ENCODE results near the gene RGS16. TPM values are rescaled to one million over a fixed set of nuclear protein-coding genes. Genes with fewer than 3 reads are reported as not detected.

RGS16 gene
- total and polyA plus RNA-seq, 2 experiments from 2014 or later: 7.3 to 7.6 TPM

DNA sequence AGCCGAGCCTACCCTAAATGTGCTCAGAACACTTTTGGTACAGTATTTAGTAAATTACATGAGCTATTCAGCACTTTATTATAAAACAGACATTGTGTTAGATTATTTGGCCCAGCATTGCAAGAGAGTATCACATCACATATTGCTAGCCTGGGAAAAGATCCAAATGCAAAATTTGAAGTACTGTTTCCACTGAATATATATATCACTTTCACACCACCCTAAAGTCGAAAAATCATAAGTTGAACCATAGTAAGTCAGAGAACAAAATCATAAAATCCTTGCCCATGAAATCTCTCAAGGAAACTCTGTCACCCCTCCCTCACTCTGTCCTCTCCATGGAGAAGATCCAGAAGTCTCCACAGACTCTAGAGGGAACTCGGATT is 47.1 kb upstream of the RGS16 start:
- Histone ChIP-seq H3K27me3 (no peaks in the 10 kb centered on the region), H3K27ac (no peak overlapping the region), H3K4me3 (no peak overlapping the region), H2AFZ (no peak overlapping the region), H3K4me2 (no peak overlapping the region), H3K9me3 (ENCODE audit: low read depth) (no peaks in the 10 kb centered on the region), H3K79me2 (no peaks in the 10 kb centered on the region), H3K4me1 (ENCODE audit: insufficient read depth) (no peaks in the 10 kb centered on the region), H3K9me2 (replicated peaks; ENCODE audit: insufficient read depth) (no peaks in the 10 kb centered on the region), H3K36me3 (replicated peaks; ENCODE audit: insufficient read depth, low read depth) (no peaks in the 10 kb centered on the region), H4K20me1 (ENCODE audit: insufficient read depth, poor library complexity, severe bottlenecking) (no peaks in the 10 kb centered on the region)
- TF ChIP-seq, protein P1, sequence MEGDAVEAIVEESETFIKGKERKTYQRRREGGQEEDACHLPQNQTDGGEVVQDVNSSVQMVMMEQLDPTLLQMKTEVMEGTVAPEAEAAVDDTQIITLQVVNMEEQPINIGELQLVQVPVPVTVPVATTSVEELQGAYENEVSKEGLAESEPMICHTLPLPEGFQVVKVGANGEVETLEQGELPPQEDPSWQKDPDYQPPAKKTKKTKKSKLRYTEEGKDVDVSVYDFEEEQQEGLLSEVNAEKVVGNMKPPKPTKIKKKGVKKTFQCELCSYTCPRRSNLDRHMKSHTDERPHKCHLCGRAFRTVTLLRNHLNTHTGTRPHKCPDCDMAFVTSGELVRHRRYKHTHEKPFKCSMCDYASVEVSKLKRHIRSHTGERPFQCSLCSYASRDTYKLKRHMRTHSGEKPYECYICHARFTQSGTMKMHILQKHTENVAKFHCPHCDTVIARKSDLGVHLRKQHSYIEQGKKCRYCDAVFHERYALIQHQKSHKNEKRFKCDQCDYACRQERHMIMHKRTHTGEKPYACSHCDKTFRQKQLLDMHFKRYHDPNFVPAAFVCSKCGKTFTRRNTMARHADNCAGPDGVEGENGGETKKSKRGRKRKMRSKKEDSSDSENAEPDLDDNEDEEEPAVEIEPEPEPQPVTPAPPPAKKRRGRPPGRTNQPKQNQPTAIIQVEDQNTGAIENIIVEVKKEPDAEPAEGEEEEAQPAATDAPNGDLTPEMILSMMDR (IDR thresholded peaks at IDR 0.05; ENCODE audit: poor library complexity): no peak
- no peak for TF ChIP-seq EZH2phosphoT487 (IDR thresholded peaks at IDR 0.05; ENCODE audit: low read depth, severe bottlenecking, unreplicated experiment)
- no peak for TF ChIP-seq EZH2 (IDR thresholded peaks at IDR 0.05; ENCODE audit: borderline replicate concordance)
- WGBS (ENCODE audit: low lambda C conversion rate, missing lambda C conversion rate): 86% methylated on average over 3 of the region's 3 CpGs
- DNase-seq (ENCODE audit: low spot score): no peak

DNA sequence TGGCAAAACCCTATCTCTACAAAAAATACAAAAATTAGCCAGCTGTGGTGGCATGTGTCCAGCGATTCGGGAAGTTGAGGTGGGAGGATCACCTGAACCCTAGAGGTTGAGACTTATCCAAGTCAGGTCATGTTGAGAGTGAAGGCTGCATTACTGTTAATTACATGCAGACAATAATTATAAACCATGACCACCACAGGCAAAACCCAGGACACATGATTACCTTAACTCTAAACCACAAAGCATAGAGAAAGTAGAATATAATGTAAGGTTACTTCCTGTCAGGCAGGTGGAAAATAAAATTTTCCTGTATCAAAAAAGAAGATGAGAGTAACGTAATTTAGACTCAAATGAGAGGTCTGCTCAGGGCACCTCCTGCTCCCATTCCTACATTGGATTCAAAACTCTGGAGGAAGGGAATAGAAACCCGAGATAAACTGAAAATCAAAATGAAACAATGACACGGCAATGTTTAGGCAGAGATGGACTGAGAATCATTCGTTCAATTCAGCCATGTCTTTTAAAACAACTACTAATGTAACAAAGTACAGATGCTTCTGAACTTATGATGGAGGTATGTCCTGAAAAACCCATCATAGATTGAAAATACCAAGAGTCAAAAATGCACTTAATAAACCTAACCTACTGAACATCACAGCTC is 46.6 kb upstream of the RGS16 start:
- Histone ChIP-seq H3K4me1 (ENCODE audit: insufficient read depth) (no peaks in the 10 kb centered on the region), H3K4me3 (no peak overlapping the region), H3K27ac (no peak overlapping the region), H4K20me1 (ENCODE audit: insufficient read depth, poor library complexity, severe bottlenecking) (no peaks in the 10 kb centered on the region), H3K36me3 (replicated peaks; ENCODE audit: insufficient read depth, low read depth) (no peaks in the 10 kb centered on the region), H3K79me2 (no peaks in the 10 kb centered on the region), H3K4me2 (no peak overlapping the region), H3K27me3 (no peaks in the 10 kb centered on the region), H2AFZ (no peak overlapping the region), H3K9me2 (replicated peaks; ENCODE audit: insufficient read depth) (no peaks in the 10 kb centered on the region), H3K9me3 (ENCODE audit: low read depth) (no peaks in the 10 kb centered on the region)
- TF ChIP-seq EZH2phosphoT487 (IDR thresholded peaks at IDR 0.05; ENCODE audit: low read depth, severe bottlenecking, unreplicated experiment) (no peak), EZH2 (IDR thresholded peaks at IDR 0.05; ENCODE audit: borderline replicate concordance) (no peak)
- TF ChIP-seq, protein P1 (IDR thresholded peaks at IDR 0.05; ENCODE audit: poor library complexity): no peak
- WGBS (ENCODE audit: low lambda C conversion rate, missing lambda C conversion rate): 92% methylated on average over 6 of the region's 6 CpGs
- no peak for DNase-seq (ENCODE audit: low spot score)

DNA sequence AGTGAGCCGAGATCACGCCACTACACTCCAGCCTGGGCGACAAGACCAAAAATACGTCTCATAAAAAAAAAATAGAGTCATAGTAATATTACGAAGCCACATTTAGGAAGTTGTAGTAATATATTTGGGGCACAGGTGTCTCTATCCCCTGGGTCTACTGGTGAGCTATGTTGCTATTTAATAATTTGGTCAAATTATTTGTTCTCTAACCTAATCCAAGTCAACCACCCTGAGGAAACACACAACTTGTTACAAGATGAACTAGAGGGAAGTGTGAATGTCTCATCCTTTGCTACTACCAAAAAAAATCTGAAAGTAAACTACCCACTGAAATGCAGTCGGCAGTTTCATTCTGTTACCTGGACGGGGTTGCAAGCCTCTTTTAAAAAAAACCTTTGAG is 44.9 kb upstream of the RGS16 start:
- Histone ChIP-seq H2AFZ (no peak overlapping the region), H3K4me3 (no peak overlapping the region), H3K4me1 (ENCODE audit: insufficient read depth) (no peaks in the 10 kb centered on the region), H4K20me1 (ENCODE audit: insufficient read depth, poor library complexity, severe bottlenecking) (no peaks in the 10 kb centered on the region), H3K79me2 (no peaks in the 10 kb centered on the region), H3K36me3 (replicated peaks; ENCODE audit: insufficient read depth, low read depth) (no peaks in the 10 kb centered on the region), H3K9me3 (ENCODE audit: low read depth) (no peaks in the 10 kb centered on the region), H3K9me2 (replicated peaks; ENCODE audit: insufficient read depth) (no peaks in the 10 kb centered on the region), H3K27me3 (no peaks in the 10 kb centered on the region), H3K27ac (no peak overlapping the region), H3K4me2 (no peak overlapping the region)
- WGBS (ENCODE audit: low lambda C conversion rate, missing lambda C conversion rate): 99% methylated on average over 7 of the region's 7 CpGs
- TF ChIP-seq, protein P1 (IDR thresholded peaks at IDR 0.05; ENCODE audit: poor library complexity): no peak
- no peak for TF ChIP-seq EZH2 (IDR thresholded peaks at IDR 0.05; ENCODE audit: borderline replicate concordance)
- no peak for TF ChIP-seq EZH2phosphoT487 (IDR thresholded peaks at IDR 0.05; ENCODE audit: low read depth, severe bottlenecking, unreplicated experiment)
- DNase-seq (ENCODE audit: low spot score): no peak
